ENCODE results near the gene ARL5A.

The ARL5A gene

DNA sequence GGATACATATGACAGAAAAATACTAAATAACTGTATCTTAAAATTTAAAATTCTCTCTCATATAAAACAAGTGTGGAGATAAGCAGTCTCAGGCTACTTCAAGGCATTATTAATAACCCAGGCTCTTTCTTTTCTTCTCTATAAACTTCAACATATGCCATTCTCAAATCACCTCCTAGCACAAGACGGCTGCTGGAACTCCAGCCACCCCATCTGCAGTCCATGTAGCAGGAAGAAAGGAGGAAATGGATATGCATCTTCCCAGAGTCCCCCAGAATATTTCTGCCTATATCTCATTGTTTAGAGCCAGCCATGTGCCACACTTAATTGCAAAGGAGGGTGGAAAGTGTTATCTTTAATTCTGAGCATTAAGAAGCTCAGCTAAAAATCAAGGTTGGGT is 58.6 kb downstream of the ARL5A start:
- DNase-seq (ENCODE audit: low read depth in 2 of 3, low spot score in 2 of 3): no peak

DNA sequence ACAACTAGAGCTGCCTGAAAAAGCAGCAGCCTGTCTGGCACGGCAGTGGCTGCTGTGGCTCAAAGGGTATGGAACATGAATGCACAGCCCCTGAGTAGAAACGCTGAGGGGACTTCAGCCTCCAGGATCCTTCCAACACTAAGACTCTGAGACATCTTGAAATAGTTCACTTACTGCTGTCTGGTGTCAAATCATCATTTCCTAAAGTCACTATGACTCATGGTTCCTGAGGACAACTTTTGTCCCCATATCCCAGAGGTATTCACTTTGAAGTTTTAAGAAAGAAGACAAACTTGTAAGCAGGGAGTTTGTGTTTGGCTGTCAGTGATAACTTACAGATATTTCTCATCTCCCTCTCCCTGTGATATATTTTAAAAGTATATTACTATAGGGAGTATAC is 60.7 kb downstream of the ARL5A start:
- DNase-seq (ENCODE audit: low read depth in 2 of 3, low spot score in 2 of 3): no peak

DNA sequence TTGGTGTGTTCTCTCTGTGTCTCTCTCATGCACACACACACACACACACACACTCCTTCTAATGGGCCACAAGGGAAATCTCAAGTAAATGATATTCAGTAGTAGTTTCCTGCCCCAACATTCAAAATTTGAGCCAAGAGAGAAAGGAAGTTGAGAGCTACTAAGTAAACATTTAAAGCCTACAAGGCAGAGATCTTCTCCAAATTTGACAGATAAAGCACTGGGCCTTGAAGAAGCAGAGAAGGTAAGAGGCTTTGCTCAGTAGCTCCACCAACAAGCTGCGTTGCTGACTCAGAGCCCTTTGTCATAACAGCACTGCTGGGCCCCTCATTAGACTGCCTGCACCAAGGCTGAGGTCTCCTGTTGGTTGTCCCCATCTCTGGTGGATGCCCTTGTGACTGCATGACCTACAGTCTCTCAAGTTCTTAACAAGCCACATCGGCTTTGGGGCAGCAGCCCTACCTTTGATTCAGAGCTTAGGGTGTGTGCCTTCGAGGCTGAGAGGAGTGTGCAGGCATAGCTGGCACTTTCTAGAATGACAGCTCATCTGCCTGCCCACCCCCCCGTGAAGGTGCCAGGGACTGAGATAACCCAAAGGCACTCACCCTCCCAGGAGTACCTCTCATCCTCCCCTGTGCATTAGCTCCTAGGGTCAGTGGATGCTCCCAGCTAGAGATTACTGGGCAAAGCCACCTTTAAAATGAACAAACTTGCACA is 61.6 kb downstream of the ARL5A start:
- DNase-seq (ENCODE audit: low read depth in 2 of 3, low spot score in 2 of 3): no peak

DNA sequence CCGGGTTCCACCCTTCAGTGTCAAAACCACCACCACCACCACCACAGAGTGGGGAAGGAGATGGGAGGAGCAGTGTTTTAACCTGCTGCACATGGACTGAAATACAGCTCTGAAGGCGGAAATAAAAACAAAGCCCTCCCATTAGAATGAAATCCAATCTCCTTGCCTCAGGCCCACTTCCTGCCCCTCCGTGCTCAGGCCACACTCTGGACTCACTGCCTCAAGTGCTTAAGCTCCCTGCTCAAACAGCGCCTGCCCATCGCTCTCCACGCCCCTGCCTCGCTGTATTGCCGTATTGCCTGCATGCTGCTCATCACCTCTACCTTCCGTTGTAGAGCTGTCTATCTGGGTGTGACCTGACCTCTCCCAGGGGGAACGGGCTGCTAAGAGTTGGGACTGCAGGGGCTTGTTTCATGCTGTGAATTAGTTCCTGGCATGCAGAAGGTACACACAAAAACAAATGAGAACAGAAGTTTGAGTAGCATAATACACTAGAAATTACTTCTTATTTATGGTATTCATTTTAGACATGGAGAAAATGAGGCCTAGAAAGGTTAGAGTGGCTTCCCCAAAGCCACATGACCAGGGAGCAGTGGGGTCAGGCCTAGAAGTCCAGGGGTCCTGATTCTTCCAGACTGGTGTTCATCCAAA is 62.3 kb downstream of the ARL5A start:
- no peak for DNase-seq (ENCODE audit: low read depth in 2 of 3, low spot score in 2 of 3)

DNA sequence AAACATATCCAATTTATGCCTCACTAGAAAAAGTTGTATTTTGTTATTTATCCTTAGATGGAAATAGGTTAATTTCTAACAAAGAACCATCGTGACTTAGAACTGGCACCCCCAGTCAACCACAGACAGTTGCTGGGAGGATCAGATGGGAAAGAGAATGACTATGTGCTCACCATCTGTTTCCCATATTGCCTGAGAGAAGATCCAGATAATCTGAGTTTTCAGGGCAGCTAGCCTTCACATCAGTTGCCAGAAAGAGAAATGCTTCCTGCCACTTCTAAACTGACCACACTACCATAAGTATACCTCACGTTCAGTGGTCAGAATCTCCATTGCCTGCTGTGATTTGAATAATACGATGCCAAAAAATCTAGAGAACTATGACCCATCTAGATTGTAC is 65.5 kb downstream of the ARL5A start:
- DNase-seq (ENCODE audit: low read depth in 2 of 3, low spot score in 2 of 3): no peak

DNA sequence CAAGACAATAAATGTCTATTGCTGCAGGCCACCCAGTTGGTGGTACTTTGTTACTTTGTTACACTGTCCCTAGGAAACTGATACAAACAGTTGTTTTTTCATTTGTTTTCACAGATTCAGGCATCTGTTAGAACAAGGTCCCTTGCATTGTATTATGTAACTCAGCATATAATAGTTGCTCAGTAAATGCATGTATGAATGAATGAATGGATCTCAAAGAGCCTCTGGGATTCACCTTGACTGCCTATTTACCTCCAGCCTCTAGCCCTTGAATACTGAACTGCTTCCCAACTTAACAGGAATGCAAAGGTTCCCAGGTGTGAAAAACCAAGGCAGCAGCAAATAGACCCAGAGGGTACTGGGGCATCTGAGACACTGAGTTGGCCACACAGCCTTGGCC is 66.5 kb downstream of the ARL5A start:
- no peak for DNase-seq (ENCODE audit: low read depth in 2 of 3, low spot score in 2 of 3)

DNA sequence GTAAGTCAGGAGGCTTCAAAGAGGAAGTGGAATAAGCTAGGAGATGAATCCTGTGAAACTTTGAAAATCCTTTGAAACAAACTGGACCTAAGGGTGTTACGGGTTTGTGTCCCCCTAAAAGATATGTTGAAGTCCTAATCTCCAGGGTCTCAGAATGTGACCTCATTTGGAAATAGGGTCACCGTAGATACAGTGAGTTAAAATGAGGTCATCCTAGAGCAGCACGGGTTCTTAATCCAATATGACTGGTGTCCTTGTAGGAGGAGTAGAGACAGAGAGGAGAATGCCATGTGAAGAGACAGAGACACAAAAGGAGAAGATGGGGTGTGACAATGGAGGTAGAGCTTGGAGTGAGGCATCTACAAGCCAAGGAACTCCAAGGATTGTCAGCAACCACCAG is 67.0 kb downstream of the ARL5A start:
- no peak for DNase-seq (ENCODE audit: low read depth in 2 of 3, low spot score in 2 of 3)

DNA sequence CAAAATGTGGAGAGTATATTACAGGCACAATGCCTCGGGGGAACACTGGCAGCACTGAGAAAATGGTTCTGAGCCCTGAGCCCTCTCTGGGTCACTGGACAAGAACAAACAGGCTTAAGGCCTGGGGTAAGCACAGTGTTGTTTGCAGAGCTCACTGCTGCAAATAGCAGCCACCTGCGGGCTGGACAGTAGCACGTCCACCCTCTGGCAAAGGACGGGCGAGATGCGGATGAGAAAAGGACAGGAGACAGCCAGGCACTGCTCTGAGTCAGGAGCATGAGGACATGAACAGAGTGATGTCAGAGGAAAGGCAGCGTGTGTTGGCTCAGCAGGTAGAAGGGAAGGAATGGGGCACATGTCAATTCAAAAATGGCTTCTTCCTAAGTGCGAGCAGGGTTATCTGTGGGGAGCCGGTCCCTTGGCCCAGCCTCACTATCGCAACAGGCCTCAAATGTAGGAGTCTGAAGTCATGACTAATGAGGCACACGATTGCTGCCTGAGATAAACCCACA is 68.0 kb downstream of the ARL5A start:
- DNase-seq (ENCODE audit: low read depth in 2 of 3, low spot score in 2 of 3): no peak

DNA sequence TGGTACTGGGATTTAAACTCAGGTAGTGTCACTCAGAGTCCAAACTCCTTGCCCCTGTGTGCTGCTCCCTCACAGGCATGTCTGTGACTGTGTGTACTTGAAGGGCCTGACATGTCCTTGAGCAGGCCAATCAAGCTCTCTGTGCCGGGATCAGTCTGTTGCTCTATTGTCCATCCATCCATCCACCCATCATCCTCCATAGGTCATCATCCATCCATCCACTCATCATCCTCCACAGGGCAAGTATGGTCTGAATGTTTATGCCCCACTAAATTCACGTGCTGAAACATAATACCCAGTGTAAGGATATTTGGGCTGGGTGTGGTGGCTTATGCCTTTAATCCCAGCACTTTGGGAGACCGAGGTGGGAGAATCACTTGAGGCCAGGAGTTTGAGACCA is 69.5 kb downstream of the ARL5A start:
- no peak for DNase-seq (ENCODE audit: low read depth in 2 of 3, low spot score in 2 of 3)

DNA sequence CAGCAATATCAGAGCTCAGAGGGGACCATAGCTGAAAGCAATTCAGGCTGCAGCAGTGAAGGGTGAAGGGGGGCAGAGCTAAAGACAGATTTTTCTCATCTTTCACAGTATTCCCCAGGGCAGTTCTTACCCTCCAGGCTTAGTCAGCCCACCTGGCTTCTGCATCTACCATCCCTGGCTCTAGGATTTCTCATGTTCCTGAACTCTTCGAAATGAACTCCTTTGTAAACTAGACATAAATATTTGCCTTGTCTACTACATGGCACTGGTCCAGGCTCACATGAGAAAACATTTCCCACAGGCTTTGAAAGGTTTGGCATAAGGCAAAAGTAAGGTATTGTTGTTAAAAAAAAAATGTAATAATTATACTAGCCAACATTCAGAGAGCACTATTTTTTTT is 70.4 kb downstream of the ARL5A start:
- DNase-seq (ENCODE audit: low read depth in 2 of 3, low spot score in 2 of 3): no peak

DNA sequence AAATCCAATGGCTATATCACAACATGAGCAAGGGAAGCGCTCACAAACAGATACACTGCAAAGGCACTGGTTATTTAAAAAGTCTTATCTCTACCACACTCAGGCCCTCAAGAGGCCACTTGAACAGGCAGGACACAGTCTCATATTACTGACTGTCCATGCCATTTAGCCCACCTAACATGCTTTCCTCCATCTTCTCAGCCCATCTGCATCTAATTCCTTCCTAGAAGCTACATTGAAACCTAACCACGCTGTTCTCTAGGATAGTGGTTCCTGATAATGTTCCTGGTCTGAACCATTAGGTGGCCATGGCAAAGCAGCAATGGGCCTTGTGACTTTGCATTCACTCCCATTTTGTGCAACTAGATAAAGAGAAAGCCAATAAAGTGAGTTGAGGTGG is 71.4 kb downstream of the ARL5A start:
- no peak for DNase-seq (ENCODE audit: low read depth in 2 of 3, low spot score in 2 of 3)

DNA sequence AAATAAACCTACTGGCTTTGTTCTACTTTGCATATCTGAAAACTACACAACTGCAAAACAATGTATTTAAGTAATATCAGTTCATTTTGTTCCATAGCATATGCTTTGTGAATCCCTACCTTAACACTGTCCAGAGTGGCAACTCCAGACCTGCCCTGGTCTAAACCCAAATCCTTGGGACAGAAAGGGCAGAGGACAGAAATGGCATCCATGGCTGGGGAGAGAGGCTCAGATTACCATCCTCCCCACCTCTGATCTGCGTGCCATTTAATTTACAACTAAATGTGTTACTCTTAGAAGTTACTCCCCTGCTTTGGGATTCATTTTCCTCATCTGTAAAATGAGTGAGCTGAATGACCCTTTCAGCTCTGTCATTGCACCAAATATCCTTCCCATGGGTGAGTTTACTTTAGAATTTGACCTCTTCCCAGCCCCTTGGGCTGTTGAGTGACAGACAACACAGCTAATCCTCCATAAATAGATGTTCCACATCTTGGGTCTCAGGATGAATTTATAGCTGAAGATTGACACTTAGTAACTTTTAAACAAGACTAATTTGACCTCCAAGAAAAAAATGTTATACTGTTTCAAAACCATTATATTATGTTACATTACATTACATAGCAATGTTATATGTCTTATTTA is 73.8 kb downstream of the ARL5A start:
- no peak for DNase-seq (ENCODE audit: low read depth in 2 of 3, low spot score in 2 of 3)

DNA sequence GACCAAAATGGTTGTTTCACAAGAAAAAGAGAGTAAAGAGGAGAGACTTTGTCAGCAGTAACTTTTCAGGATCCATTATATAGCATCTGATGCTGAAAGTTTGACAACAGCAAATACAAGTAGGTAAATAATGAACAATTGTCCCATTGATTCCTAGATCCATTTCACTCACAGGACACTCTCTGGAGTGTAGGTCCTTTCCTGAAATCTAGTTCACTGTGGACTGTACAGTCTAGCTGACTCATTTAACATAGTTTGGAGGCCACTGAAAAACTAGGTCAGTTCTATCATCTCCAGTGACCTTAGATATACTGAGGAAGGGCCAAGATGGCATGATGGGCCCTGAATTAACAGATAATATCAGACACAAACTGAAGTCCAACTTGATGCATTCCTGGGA is 74.7 kb downstream of the ARL5A start:
- no peak for DNase-seq (ENCODE audit: low read depth in 2 of 3, low spot score in 2 of 3)
